MM.1S (cell line): ENCODE measurements around the gene MAN1C1.

Experiments used
- CTCF ChIP-seq: fragments of 300-600 bp; sonication (generic); IDR thresholded peaks from 2 replicates; pipeline ENCODE4 v1.5.1; 2016; ENCODE audit warnings: antibody characterized with exemption, low read length, mixed read lengths
- EZH2phosphoT487 ChIP-seq: fragments of 300-600 bp; sonication (generic); IDR thresholded peaks from 2 replicates; pipeline ENCODE4 v1.6.1; 2018; ENCODE audit warnings: antibody characterized with exemption, low read length

- TF ChIP-seq EZH2phosphoT487 = no peak
- no peak for TF ChIP-seq CTCF
Measured at GRCh38 chr1:25757151-25757845, 140.7 kb downstream of the MAN1C1 start.
